Caco-2 (cell line): ENCODE results near the gene PRR5. TPM values are rescaled to one million over a fixed set of nuclear protein-coding genes. Genes with fewer than 3 reads are reported as not detected.
A peak's percentile ranks its signal among the peaks of the same experiment; 100 is the strongest.

Source experiments
- BruUV-seq: library from RNA; stranded (reverse); fragments of 400-500 nt; replicated peaks from 2 replicates; lab custom pipeline; 2021; lab: Mats Ljungman, UMichigan
- CTCF ChIA-PET: fragments of 300-600 bp; sonication (Branson Sonifier 250); formaldehyde crosslinking; loops from one replicate; lab custom pipeline; 2022; ENCODE audit warnings: antibody characterized with exemption; lab: Charles Lee
- POLR2A ChIA-PET: fragments of 300-600 bp; sonication (Branson Sonifier 250); formaldehyde crosslinking; loops from one replicate; lab custom pipeline; 2022; ENCODE audit warnings: antibody characterized with exemption; lab: Charles Lee
- DNase-seq, 2 experiments: peaks; one replicate each; pipeline versions ENCODE4 v3.0.0 to v3.0.0-alpha.2; 2020 to 2022
- H3K27me3 ChIP-seq: replicated peaks from 2 replicates; pipeline ENCODE4 v1.6.0; 2011; ENCODE audit warnings: low read length; ENCODE audit not compliant: control insufficient read depth, insufficient read depth
- H3K36me3 ChIP-seq: 2 replicates; pipeline ENCODE4 v1.5.1; 2011; ENCODE audit warnings: low read length; ENCODE audit not compliant: control insufficient read depth, insufficient read depth
- H3K4me1 ChIP-seq: fragments of 250-450 bp; sonication (Bioruptor Pico); 2 replicates; pipeline ENCODE4 v1.5.1; 2020; ENCODE audit warnings: mild to moderate bottlenecking
- H3K4me3 ChIP-seq: 2 replicates; pipeline ENCODE4 v1.5.1; 2011; ENCODE audit warnings: low read depth, mild to moderate bottlenecking, control low read depth, low read length
- H3K9me3 ChIP-seq: fragments of 250-450 bp; sonication (Bioruptor Pico); 2 replicates; pipeline ENCODE4 v1.5.1; 2020; ENCODE audit warnings: mild to moderate bottlenecking, moderate library complexity
- H3K27ac Mint-ChIP-seq: one replicate; pipeline ENCODE4 v1.8.0; 2022; ENCODE audit warnings: mixed read lengths; ENCODE audit not compliant: unreplicated experiment
- H3K27me3 Mint-ChIP-seq: one replicate; pipeline ENCODE4 v1.8.0; 2022; ENCODE audit warnings: mixed read lengths; ENCODE audit not compliant: insufficient read depth, unreplicated experiment
- H3K36me3 Mint-ChIP-seq: one replicate; pipeline ENCODE4 v1.8.0; 2022; ENCODE audit warnings: mild to moderate bottlenecking, mixed read lengths; ENCODE audit not compliant: insufficient read depth, unreplicated experiment
- H3K4me1 Mint-ChIP-seq: one replicate; pipeline ENCODE4 v1.8.0; 2022; ENCODE audit warnings: low read depth, mixed read lengths; ENCODE audit not compliant: unreplicated experiment
- H3K4me3 Mint-ChIP-seq: one replicate; pipeline ENCODE4 v1.8.0; 2022; ENCODE audit warnings: mild to moderate bottlenecking, moderate library complexity, mixed read lengths; ENCODE audit not compliant: unreplicated experiment
- H3K9me3 Mint-ChIP-seq: one replicate; pipeline ENCODE4 v1.8.0; 2022; ENCODE audit warnings: mixed read lengths; ENCODE audit not compliant: unreplicated experiment
- intact Hi-C: fragments of 100-400 bp; cut with micrococcal nuclease; formaldehyde crosslinking; loops from one replicate; pipeline ENCODE4 v1.10.0; 2022; ENCODE audit not compliant: unreplicated experiment
- total RNA-seq: library from RNA; stranded (reverse); gene quantifications from 2 replicates; pipeline ENCODE4 v1.2.3, GENCODE V29; 2022
- TF ChIP-seq, protein P1 (sequence below), 2 experiments: fragments of 200-600 bp in 1 of 2; IDR thresholded peaks; 1 replicate in 1 of 2; 2 replicates in 1 of 2; pipeline versions ENCODE4 v1.5.1 to v1.8.0; 2011 to 2022; ENCODE audit warnings: antibody characterized with exemption in 1 of 2, control low read depth in 1 of 2, inconsistent platforms in 1 of 2, low read depth in 1 of 2, low read length in 1 of 2, mild to moderate bottlenecking in 1 of 2, moderate library complexity in 1 of 2; ENCODE audit not compliant: insufficient read depth in 1 of 2, severe bottlenecking in 1 of 2, unreplicated experiment in 1 of 2

Gene PRR5
- total RNA-seq, 1 experiment from 2014 or later = 82.8 TPM

- ChIA-PET CTCF (interaction anchor here (0.8 to 1.0 kb wide), 2 partner anchors 32 to 33 kb away, joined by 3 read pairs; no protein-coding TSS in a partner anchor), POLR2A (no interaction called here)
- H3K36me3 Mint-ChIP-seq = peaks cover 57% of the 10 kb centered on the region
- H3K27me3 Mint-ChIP-seq = no peaks in the 10 kb centered on the region
- TF ChIP-seq, protein P1, sequence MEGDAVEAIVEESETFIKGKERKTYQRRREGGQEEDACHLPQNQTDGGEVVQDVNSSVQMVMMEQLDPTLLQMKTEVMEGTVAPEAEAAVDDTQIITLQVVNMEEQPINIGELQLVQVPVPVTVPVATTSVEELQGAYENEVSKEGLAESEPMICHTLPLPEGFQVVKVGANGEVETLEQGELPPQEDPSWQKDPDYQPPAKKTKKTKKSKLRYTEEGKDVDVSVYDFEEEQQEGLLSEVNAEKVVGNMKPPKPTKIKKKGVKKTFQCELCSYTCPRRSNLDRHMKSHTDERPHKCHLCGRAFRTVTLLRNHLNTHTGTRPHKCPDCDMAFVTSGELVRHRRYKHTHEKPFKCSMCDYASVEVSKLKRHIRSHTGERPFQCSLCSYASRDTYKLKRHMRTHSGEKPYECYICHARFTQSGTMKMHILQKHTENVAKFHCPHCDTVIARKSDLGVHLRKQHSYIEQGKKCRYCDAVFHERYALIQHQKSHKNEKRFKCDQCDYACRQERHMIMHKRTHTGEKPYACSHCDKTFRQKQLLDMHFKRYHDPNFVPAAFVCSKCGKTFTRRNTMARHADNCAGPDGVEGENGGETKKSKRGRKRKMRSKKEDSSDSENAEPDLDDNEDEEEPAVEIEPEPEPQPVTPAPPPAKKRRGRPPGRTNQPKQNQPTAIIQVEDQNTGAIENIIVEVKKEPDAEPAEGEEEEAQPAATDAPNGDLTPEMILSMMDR (IDR thresholded peaks at IDR 0.05; ENCODE audit: insufficient read depth in 1 of 2, low read depth in 1 of 2, low read length in 1 of 2, severe bottlenecking in 1 of 2, unreplicated experiment in 1 of 2) = no peak
- H3K4me1 Mint-ChIP-seq = peaks cover 17% of the 10 kb centered on the region
- H3K27me3 ChIP-seq = no peaks in the 10 kb centered on the region
- peaks cover 6% of the 10 kb centered on the region; the same call in 1 of the 2 replicates for H3K36me3 ChIP-seq
- no peaks in the 10 kb centered on the region for H3K9me3 ChIP-seq
- H3K9me3 Mint-ChIP-seq = no peaks in the 10 kb centered on the region
- intact Hi-C loops = loop anchor here (2.0 kb wide), 1 partner anchor 35 kb away; no protein-coding TSS in a partner anchor
- H3K4me3 ChIP-seq = peak overlapping the region; percentile 53
- peak overlapping the region; percentile 79 for H3K27ac Mint-ChIP-seq
- peaks cover 44% of the 10 kb centered on the region for H3K4me1 ChIP-seq
- BruUV-seq = no TSS peak
- peak overlapping the region; percentile 89 for H3K4me3 Mint-ChIP-seq
- DNase-seq = no peak
Observed at GRCh38 chr22:44703255-44703870, 1.4 kb downstream of the PRR5 start.

GRCh38 chr22:44704159-44705021 is 2.4 kb downstream of the PRR5 start:
- H3K27me3 ChIP-seq = no peaks in the 10 kb centered on the region
- peaks cover 6% of the 10 kb centered on the region; the same call in 1 of the 2 replicates for H3K36me3 ChIP-seq
- H3K9me3 ChIP-seq = no peaks in the 10 kb centered on the region
- BruUV-seq = no TSS peak
- TF ChIP-seq, protein P1 (IDR thresholded peaks at IDR 0.05; ENCODE audit: insufficient read depth in 1 of 2, low read depth in 1 of 2, low read length in 1 of 2, severe bottlenecking in 1 of 2, unreplicated experiment in 1 of 2) = no peak
- no peak for DNase-seq
- intact Hi-C loops = no loop called here
- no peak overlapping the region for H3K4me3 ChIP-seq
- Mint-ChIP-seq H3K36me3 (peaks cover 54% of the 10 kb centered on the region), H3K27ac (peak overlapping the region; percentile 33), H3K4me3 (peak overlapping the region; percentile 89), H3K4me1 (peaks cover 7% of the 10 kb centered on the region), H3K27me3 (no peaks in the 10 kb centered on the region), H3K9me3 (no peaks in the 10 kb centered on the region)
- ChIA-PET POLR2A (no interaction called here), CTCF (no interaction called here)
- H3K4me1 ChIP-seq = peaks cover 37% of the 10 kb centered on the region

DNA sequence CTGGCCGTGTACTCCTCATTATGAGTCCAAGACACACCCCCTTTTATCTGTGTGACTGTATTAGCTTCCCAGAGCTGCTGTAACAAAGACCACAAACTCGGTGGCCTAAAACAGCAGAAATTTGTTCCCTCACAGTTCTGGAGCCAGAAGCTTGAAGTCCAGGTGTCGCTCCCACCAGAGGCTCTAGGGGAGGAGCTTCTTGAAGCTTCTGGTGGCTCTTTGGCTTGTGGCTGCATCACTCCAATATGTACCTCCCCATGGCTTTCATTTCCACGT is 3.0 kb downstream of the PRR5 start:
- TF ChIP-seq, protein P1 (IDR thresholded peaks at IDR 0.05; ENCODE audit: insufficient read depth in 1 of 2, low read depth in 1 of 2, low read length in 1 of 2, severe bottlenecking in 1 of 2, unreplicated experiment in 1 of 2) = no peak
- intact Hi-C loops = no loop called here
- no peaks in the 10 kb centered on the region for H3K9me3 Mint-ChIP-seq

More for the DNA sequence above, 3.0 kb downstream of the PRR5 start:
- H3K4me3 Mint-ChIP-seq = peak overlapping the region; percentile 55
- Histone ChIP-seq H3K27me3 (no peaks in the 10 kb centered on the region), H3K36me3 (peaks cover 6% of the 10 kb centered on the region; the same call in 1 of the 2 replicates), H3K4me3 (no peak overlapping the region), H3K9me3 (no peaks in the 10 kb centered on the region), H3K4me1 (peaks cover 40% of the 10 kb centered on the region)
- peak overlapping the region; percentile 33 for H3K27ac Mint-ChIP-seq
- no peaks in the 10 kb centered on the region for H3K27me3 Mint-ChIP-seq
- POLR2A ChIA-PET = no interaction called here
- CTCF ChIA-PET = no interaction called here
- BruUV-seq = no TSS peak
- H3K4me1 Mint-ChIP-seq = peaks cover 6% of the 10 kb centered on the region
- no peak for DNase-seq
- H3K36me3 Mint-ChIP-seq = peaks cover 58% of the 10 kb centered on the region
